Measurements from ENCODE around the gene FYB1. TPM values are rescaled to one million over a fixed set of nuclear protein-coding genes. Genes with fewer than 3 reads are reported as not detected.

Gene FYB1
- total RNA-seq, 3 donors from 2014 or later (not counting 1 experiment from before 2014, with no cell fraction given) = 277 to 340 (median 295) TPM

DNA sequence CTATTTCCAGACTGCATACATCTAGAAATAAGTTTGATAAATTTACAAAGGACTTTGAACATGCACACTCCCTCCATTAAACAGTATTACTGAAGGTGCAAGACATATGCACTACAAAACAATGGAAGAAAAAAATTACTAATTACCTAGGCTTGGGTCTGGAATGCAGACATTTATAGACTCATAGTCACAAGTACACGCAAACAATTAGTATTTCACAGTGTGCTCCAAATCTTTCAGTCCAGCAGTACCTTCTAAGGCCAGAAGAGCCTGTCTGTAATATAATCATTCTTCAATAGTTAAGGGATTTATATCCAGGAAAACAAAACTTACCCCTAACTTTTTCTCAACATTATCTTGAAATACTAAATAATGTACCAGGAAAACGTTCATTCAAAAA, 156.3 kb downstream of the FYB1 start:
- Mint-ChIP-seq H3K4me1 (peaks cover 66 to 72% of the 10 kb centered on the region in 2 donors), H3K27me3 (ENCODE audit: low read depth in 2 of 2) (no peaks in the 10 kb centered on the region), H3K4me3 (no peak overlapping the region), H3K9me3 (peaks cover 0 to 5% of the 10 kb centered on the region in 2 donors), H3K36me3 (peaks cover 16% of the 10 kb centered on the region), H3K27ac (peak overlapping the region; percentile 4 to 42)
- TF ChIP-seq, protein P1, sequence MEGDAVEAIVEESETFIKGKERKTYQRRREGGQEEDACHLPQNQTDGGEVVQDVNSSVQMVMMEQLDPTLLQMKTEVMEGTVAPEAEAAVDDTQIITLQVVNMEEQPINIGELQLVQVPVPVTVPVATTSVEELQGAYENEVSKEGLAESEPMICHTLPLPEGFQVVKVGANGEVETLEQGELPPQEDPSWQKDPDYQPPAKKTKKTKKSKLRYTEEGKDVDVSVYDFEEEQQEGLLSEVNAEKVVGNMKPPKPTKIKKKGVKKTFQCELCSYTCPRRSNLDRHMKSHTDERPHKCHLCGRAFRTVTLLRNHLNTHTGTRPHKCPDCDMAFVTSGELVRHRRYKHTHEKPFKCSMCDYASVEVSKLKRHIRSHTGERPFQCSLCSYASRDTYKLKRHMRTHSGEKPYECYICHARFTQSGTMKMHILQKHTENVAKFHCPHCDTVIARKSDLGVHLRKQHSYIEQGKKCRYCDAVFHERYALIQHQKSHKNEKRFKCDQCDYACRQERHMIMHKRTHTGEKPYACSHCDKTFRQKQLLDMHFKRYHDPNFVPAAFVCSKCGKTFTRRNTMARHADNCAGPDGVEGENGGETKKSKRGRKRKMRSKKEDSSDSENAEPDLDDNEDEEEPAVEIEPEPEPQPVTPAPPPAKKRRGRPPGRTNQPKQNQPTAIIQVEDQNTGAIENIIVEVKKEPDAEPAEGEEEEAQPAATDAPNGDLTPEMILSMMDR (IDR thresholded peaks at IDR 0.05) = no peak
- ATAC-seq (no peak), DNase-seq (no peak)
- Histone ChIP-seq H3K36me3 (ENCODE audit: control insufficient read depth, insufficient read depth, low read length) (peaks cover 12% of the 10 kb centered on the region), H3K27ac (ENCODE audit: low read length) (no peak overlapping the region), H3K27me3 (ENCODE audit: control insufficient read depth, insufficient read depth, low read length) (no peaks in the 10 kb centered on the region), H3K4me3 (ENCODE audit: low read length) (no peak overlapping the region), H3K9me3 (ENCODE audit: control insufficient read depth, insufficient read depth, low read length) (peaks cover 12% of the 10 kb centered on the region), H3K4me1 (ENCODE audit: control insufficient read depth, insufficient read depth, low read length) (peaks cover 11% of the 10 kb centered on the region)
- WGBS (ENCODE audit: insufficient coverage) = 67% methylated on average over 1 of the region's 2 CpGs
- intact Hi-C loops (cut with micrococcal nuclease) = no loop called here

DNA sequence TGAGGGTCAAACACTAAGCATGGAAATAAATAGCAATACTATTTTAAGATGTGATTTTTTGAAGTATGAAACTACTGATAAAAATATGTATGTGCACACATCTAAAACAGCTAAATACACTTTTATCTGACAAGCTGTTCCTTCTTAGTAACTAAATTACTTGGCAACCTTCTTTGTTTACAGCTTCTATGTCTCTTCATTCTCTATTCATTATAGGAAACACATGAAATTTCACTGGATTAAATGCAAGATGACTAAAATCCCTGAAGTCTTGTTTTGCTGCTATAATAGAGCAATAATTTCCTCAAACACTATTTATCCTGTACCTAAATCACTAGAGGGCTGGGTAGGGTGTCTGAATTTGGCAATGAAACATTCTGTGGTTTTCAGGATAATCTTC, 156.8 kb downstream of the FYB1 start:
- Histone ChIP-seq H3K27ac (ENCODE audit: low read length) (no peak overlapping the region), H3K9me3 (ENCODE audit: control insufficient read depth, insufficient read depth, low read length) (peaks cover 12% of the 10 kb centered on the region), H3K4me3 (ENCODE audit: low read length) (no peak overlapping the region), H3K36me3 (ENCODE audit: control insufficient read depth, insufficient read depth, low read length) (peaks cover 8% of the 10 kb centered on the region), H3K4me1 (ENCODE audit: control insufficient read depth, insufficient read depth, low read length) (peaks cover 11% of the 10 kb centered on the region), H3K27me3 (ENCODE audit: control insufficient read depth, insufficient read depth, low read length) (no peaks in the 10 kb centered on the region)
- intact Hi-C loops (cut with micrococcal nuclease) = no loop called here
- no peak for ATAC-seq
- TF ChIP-seq, protein P1 (IDR thresholded peaks at IDR 0.05) = no peak
- peaks cover 14% of the 10 kb centered on the region for H3K36me3 Mint-ChIP-seq
- no peak overlapping the region for H3K4me3 Mint-ChIP-seq
- DNase-seq = no peak
- peak overlapping the region; percentile 4 to 42 for H3K27ac Mint-ChIP-seq
- H3K4me1 Mint-ChIP-seq = peaks cover 61 to 68% of the 10 kb centered on the region in 2 donors
- H3K27me3 Mint-ChIP-seq (ENCODE audit: low read depth in 2 of 2) = no peaks in the 10 kb centered on the region
- peaks cover 0 to 5% of the 10 kb centered on the region in 2 donors for H3K9me3 Mint-ChIP-seq

DNA sequence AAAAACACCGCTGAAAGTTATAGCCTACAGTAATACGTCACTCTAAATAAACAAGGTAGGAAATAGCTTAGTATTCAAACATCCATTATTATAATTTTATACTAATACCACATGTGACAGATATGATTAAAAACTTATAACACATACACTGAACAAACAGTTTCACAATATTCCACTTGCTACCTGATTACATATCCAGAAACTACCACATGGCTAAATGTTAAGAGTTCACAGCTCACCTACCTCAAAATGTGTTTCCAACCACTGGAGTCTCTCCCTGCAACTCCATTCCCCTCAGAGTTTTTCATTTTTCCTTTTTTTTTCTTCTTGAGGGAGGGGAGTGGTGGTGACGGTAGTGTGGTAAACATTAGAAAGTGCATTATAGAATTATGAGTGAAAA, 157.3 kb downstream of the FYB1 start:
- Mint-ChIP-seq H3K4me1 (peaks cover 57 to 64% of the 10 kb centered on the region in 2 donors), H3K36me3 (peaks cover 10% of the 10 kb centered on the region), H3K27me3 (ENCODE audit: low read depth in 2 of 2) (no peaks in the 10 kb centered on the region), H3K4me3 (no peak overlapping the region), H3K27ac (peak overlapping the region in 1 of 2 donors; percentile 4), H3K9me3 (peaks cover 0 to 3% of the 10 kb centered on the region in 2 donors)
- peaks cover 8% of the 10 kb centered on the region for H3K36me3 ChIP-seq (ENCODE audit: control insufficient read depth, insufficient read depth, low read length)
- no peak overlapping the region for H3K27ac ChIP-seq (ENCODE audit: low read length)
- TF ChIP-seq, protein P1 (IDR thresholded peaks at IDR 0.05) = no peak
- no peaks in the 10 kb centered on the region for H3K27me3 ChIP-seq (ENCODE audit: control insufficient read depth, insufficient read depth, low read length)
- H3K4me3 ChIP-seq (ENCODE audit: low read length) = no peak overlapping the region
- no peak for ATAC-seq
- peaks cover 12% of the 10 kb centered on the region for H3K9me3 ChIP-seq (ENCODE audit: control insufficient read depth, insufficient read depth, low read length)
- intact Hi-C loops (cut with micrococcal nuclease) = no loop called here
- no CpG with 5 or more reads among the region's 3 CpGs for WGBS (ENCODE audit: insufficient coverage)
- peaks cover 11% of the 10 kb centered on the region for H3K4me1 ChIP-seq (ENCODE audit: control insufficient read depth, insufficient read depth, low read length)
- no peak for DNase-seq

DNA sequence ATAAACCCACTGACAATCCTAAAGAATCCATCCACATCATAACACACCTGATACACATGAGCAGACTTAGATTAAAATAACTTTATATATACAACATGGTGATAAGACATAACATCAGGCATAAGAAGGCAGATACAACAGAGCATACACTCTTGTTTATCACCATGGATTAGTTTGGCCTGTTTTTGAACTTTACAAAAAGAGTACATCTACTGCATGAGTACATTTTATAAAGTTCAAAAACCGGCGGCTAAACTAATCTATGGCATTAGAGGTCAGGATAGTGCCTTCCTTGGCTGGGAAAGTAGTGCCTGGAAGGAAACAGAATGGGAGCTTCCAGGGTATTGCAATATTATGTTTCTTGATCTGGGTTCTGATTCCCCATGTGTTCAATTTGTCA, 160.3 kb downstream of the FYB1 start:
- Mint-ChIP-seq H3K4me3 (peak overlapping the region; percentile 49), H3K4me1 (peaks cover 57 to 62% of the 10 kb centered on the region in 2 donors), H3K27me3 (ENCODE audit: low read depth in 2 of 2) (no peaks in the 10 kb centered on the region), H3K27ac (peak overlapping the region; percentile 79 to 86), H3K36me3 (no peaks in the 10 kb centered on the region), H3K9me3 (no peaks in the 10 kb centered on the region)
- Histone ChIP-seq H3K36me3 (ENCODE audit: control insufficient read depth, insufficient read depth, low read length) (peaks cover 8% of the 10 kb centered on the region), H3K4me1 (ENCODE audit: control insufficient read depth, insufficient read depth, low read length) (no peaks in the 10 kb centered on the region), H3K4me3 (ENCODE audit: low read length) (no peak overlapping the region), H3K9me3 (ENCODE audit: control insufficient read depth, insufficient read depth, low read length) (no peaks in the 10 kb centered on the region), H3K27ac (ENCODE audit: low read length) (peak overlapping the region; percentile 45), H3K27me3 (ENCODE audit: control insufficient read depth, insufficient read depth, low read length) (no peaks in the 10 kb centered on the region)
- DNase-seq (no peak), ATAC-seq (no peak)
- intact Hi-C loops (cut with micrococcal nuclease) = loop anchor here (2.0 kb wide), 1 partner anchor 14 kb away; no protein-coding TSS in a partner anchor
- TF ChIP-seq, protein P1 (IDR thresholded peaks at IDR 0.05) = no peak
- WGBS (ENCODE audit: insufficient coverage) = 90% methylated on average over 2 of the region's 2 CpGs

Data from natural killer cell (primary cell).